A549 (cell line): Measurements from ENCODE around the gene GRIK5. TPM values are rescaled to one million over a fixed set of nuclear protein-coding genes. Genes with fewer than 3 reads are reported as not detected.
A peak's percentile ranks its signal among the peaks of the same experiment; 100 is the strongest.

ENCODE experiments used
- ATAC-seq, 2 experiments: fragments of 200-7000 bp in 1 of 2; fragments of >200 bp in 1 of 2; cut with Nextera tagmentation in 1 of 2; cut with Tn5 transposase in 1 of 2; 3 replicates each; pipeline versions ENCODE4 v1.8.0 to v1.9.1; 2018 to 2020; ENCODE audit warnings: mild to moderate bottlenecking in 1 of 2, moderate library complexity in 1 of 2
- CTCF ChIA-PET: fragments of 300-600 bp; sonication (Branson Sonifier 250); formaldehyde crosslinking; extraction: SDS; loops from one replicate; lab custom pipeline; 2021; ENCODE audit warnings: antibody characterized with exemption, inconsistent platforms; lab: Yijun Ruan, JAX
- POLR2A ChIA-PET: fragments of 350-600 bp; formaldehyde crosslinking; extraction: SDS; loops from one replicate; lab custom pipeline; 2021; ENCODE audit warnings: antibody characterized with exemption, inconsistent platforms; lab: Yijun Ruan, JAX
- DNase-seq, 2 experiments: peaks; one replicate each; pipeline versions ENCODE4 v3.0.0 to v3.0.0-alpha.2; 2011 to 2016; ENCODE audit warnings: low read depth in 1 of 2, low spot score in 1 of 2
- FAIRE-seq: peaks from 2 replicates; lab custom pipeline; 2011; peaks lifted over from hg19 to GRCh38; lab: Jason Lieb, UNC
- H3K27ac ChIP-seq, 2 experiments: fragments of >200 bp; sonication (Bioruptor Twin); formaldehyde crosslinking; 3 replicates each; pipeline ENCODE4 v1.5.1; 2016 to 2017
- H3K4me1 ChIP-seq: fragments of >200 bp; sonication (Bioruptor Twin); formaldehyde crosslinking; 3 replicates; pipeline ENCODE4 v1.6.1; 2016
- H3K4me2 ChIP-seq: fragments of >200 bp; sonication (Bioruptor Twin); formaldehyde crosslinking; 3 replicates; pipeline ENCODE4 v1.6.1; 2016
- H3K4me3 ChIP-seq: fragments of >200 bp; sonication (Bioruptor Twin); formaldehyde crosslinking; 3 replicates; pipeline ENCODE4 v1.5.1; 2016
- H3K9me3 ChIP-seq: fragments of >200 bp; sonication (Bioruptor Twin); formaldehyde crosslinking; 3 replicates; pipeline ENCODE4 v1.6.1; 2016
- ESRRA ChIP-seq: fragments of 150-350 bp; IDR thresholded peaks from 2 replicates; pipeline ENCODE4 v1.6.1; 2014; ENCODE audit warnings: mild to moderate bottlenecking, low read length, borderline replicate concordance
- FOXS1 ChIP-seq: fragments of 250-450 bp; sonication (Bioruptor Pico); IDR thresholded peaks from 2 replicates; pipeline ENCODE4 v1.5.0; 2020; ENCODE audit warnings: mild to moderate bottlenecking, moderate library complexity
- HOXB13 ChIP-seq: fragments of 250-450 bp; sonication (Bioruptor Pico); IDR thresholded peaks from 2 replicates; pipeline ENCODE4 v1.5.0; 2020; ENCODE audit warnings: low read depth, mild to moderate bottlenecking, moderate library complexity
- HOXB5 ChIP-seq: fragments of 250-450 bp; sonication (Bioruptor Pico); IDR thresholded peaks from 2 replicates; pipeline ENCODE4 v1.5.0; 2020; ENCODE audit warnings: mild to moderate bottlenecking, moderate library complexity
- JUN ChIP-seq, 2 experiments: fragments of >200 bp; sonication (Bioruptor Twin); formaldehyde crosslinking; IDR thresholded peaks; 2 replicates in 1 of 2; 3 replicates in 1 of 2; pipeline ENCODE4 v1.6.1; 2016 to 2017
- MAZ ChIP-seq: fragments of 150-350 bp; IDR thresholded peaks from 2 replicates; pipeline ENCODE4 v1.6.1; 2014; ENCODE audit warnings: antibody characterized with exemption, low read depth, low read length, borderline replicate concordance
- RAD21 ChIP-seq, 2 experiments: fragments of >200 bp in 1 of 2; sonication (Bioruptor Twin) in 1 of 2; formaldehyde crosslinking in 1 of 2; IDR thresholded peaks in 1 of 2; conservative IDR thresholded peaks in 1 of 2; 2 replicates in 1 of 2; 3 replicates in 1 of 2; pipeline ENCODE4 v1.6.1; 2012 to 2018; ENCODE audit warnings: inconsistent platforms in 1 of 2
- SMC3 ChIP-seq: fragments of >200 bp; sonication (Bioruptor Twin); formaldehyde crosslinking; IDR thresholded peaks from 3 replicates; pipeline ENCODE4 v1.6.1; 2018; ENCODE audit warnings: inconsistent platforms
- TFCP2L1 ChIP-seq: fragments of 250-450 bp; sonication (Bioruptor Pico); IDR thresholded peaks from 2 replicates; pipeline ENCODE4 v1.5.0; 2021; ENCODE audit warnings: mild to moderate bottlenecking
- ZSCAN20 ChIP-seq: fragments of 250-450 bp; sonication (Bioruptor Pico); IDR thresholded peaks from 2 replicates; pipeline ENCODE4 v1.8.0; 2022; ENCODE audit warnings: mild to moderate bottlenecking, moderate library complexity
- WGBS: methylation state at CpG from one replicate; pipeline ENCODE4 v1.1.6; 2017; ENCODE audit errors: missing lambda C conversion rate; 5-methylcytosine and 5-hydroxymethylcytosine counted together
- polyA plus RNA-seq, 4 experiments: library from polyadenylated mRNA; depleted of rRNA in 3 of 4; stranded (reverse); fragments of >200 nt; fragmentation: RNase III in 1 of 4; extraction: RNeasy Plus Mini Kit Qiagen cat#74134 plus additional on column Dnase treatment in 1 of 4; gene quantifications; 2 replicates in 3 of 4; 3 replicates in 1 of 4; pipeline ENCODE4 v1.2.3, GENCODE V29; 2011 to 2017
- TF ChIP-seq, protein P1 (sequence below): fragments of 250-450 bp; sonication (Bioruptor Pico); IDR thresholded peaks from 2 replicates; pipeline ENCODE4 v1.5.0; 2020; ENCODE audit warnings: low read depth, mild to moderate bottlenecking, moderate library complexity
- TF ChIP-seq, protein P2 (sequence below): IDR thresholded peaks from 2 replicates; pipeline ENCODE4 v1.6.1; 2012
- TF ChIP-seq, protein P3 (sequence below): fragments of >200 bp; sonication (Bioruptor Twin); formaldehyde crosslinking; IDR thresholded peaks from 3 replicates; pipeline ENCODE4 v1.5.1; 2016
- TF ChIP-seq, protein P4 (sequence below): IDR thresholded peaks from 2 replicates; pipeline ENCODE4 v1.6.1; 2012; ENCODE audit warnings: low read depth, borderline replicate concordance

GRIK5 gene
- polyA plus RNA-seq, 2 of the 4 experiments (the other 2 are of a cell fraction): 0.22 to 0.54 TPM

DNA sequence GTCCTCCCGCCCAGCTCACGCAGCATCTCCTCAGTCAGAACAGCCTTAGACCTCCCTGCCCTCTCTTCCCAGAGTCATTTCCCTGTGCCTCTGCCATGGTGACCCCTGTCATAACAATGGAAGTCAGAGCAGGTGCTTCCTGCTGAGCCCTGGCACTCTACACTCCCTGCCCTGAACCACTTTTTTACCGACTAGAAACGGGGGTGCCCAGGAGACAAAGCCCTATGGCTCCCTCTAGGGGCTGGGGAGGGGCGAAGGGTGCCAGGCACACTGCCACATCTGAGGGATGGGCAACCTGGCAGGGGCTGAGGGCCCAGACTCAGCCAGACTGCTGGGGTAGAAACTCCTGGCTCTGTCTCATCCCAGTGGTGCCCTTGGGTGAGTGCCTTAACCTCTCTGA is 22.3 kb upstream of the GRIK5 start:
- POLR2A ChIA-PET: interaction anchor here (1.0 kb wide), 1 partner anchor 16 kb away, joined by 3 read pairs; the partner anchor contains the start of gene ZNF574
- peak; percentile 70 to 81 for DNase-seq

DNA sequence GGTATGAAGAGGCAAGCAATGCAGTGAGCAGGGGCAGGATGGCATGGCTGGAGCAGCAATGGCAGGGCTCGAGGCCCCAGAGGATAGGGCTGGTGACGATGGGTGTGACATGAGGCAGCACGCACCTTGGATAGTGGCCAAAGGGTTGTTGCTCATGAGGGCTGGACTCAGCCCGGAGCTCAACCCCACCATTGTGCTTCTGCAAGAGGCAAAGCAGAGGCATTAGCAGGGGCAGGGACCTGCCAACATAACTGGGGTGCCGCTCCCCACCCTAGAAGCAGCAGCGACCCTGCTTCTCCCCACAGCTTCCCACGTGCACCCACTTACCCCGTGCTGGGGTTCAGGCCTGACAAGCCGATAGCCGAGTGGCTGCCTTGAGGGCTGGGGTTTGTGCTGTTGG is 21.7 kb upstream of the GRIK5 start:
- ATAC-seq (peak; percentile 37 to 65; a peak in 4 of 6 replicates), FAIRE-seq (no peak)
- H3K27ac ChIP-seq: peak overlapping the region in 1 of 2 experiments; percentile 11; a peak in 1 of 6 replicates

More for the DNA sequence above, 22.3 kb upstream of the GRIK5 start:
- CTCF ChIA-PET: interaction anchor here (0.7 to 19.3 kb wide), 14 partner anchors 8 to 219 kb away, joined by 3 to 386 read pairs (median 3); no protein-coding TSS in a partner anchor
- peak overlapping the region; percentile 37 for H3K4me2 ChIP-seq
- 42% methylated on average over 5 of the region's 5 CpGs for WGBS
- TF ChIP-seq, protein P1, sequence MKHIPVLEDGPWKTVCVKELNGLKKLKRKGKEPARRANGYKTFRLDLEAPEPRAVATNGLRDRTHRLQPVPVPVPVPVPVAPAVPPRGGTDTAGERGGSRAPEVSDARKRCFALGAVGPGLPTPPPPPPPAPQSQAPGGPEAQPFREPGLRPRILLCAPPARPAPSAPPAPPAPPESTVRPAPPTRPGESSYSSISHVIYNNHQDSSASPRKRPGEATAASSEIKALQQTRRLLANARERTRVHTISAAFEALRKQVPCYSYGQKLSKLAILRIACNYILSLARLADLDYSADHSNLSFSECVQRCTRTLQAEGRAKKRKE (CRISPR knock-in tag): 0 out of 2 replicates have a peak, but pooled peaks have one; percentile 39
- TF ChIP-seq MAZ (no peak), JUN (IDR thresholded peaks at IDR 0.05) (no peak), SMC3 (peak; percentile 28; the same call in 1 of the 3 replicates), RAD21 (conservative IDR thresholded peaks at IDR 0.05 in 1 of 2, IDR thresholded peaks at IDR 0.05 in 1 of 2) (peak; percentile 56 to 82)
- TF ChIP-seq, protein P2, sequence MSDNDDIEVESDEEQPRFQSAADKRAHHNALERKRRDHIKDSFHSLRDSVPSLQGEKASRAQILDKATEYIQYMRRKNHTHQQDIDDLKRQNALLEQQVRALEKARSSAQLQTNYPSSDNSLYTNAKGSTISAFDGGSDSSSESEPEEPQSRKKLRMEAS: 0 out of 2 replicates have a peak, but pooled peaks have one; percentile 18
- TF ChIP-seq, protein P3, sequence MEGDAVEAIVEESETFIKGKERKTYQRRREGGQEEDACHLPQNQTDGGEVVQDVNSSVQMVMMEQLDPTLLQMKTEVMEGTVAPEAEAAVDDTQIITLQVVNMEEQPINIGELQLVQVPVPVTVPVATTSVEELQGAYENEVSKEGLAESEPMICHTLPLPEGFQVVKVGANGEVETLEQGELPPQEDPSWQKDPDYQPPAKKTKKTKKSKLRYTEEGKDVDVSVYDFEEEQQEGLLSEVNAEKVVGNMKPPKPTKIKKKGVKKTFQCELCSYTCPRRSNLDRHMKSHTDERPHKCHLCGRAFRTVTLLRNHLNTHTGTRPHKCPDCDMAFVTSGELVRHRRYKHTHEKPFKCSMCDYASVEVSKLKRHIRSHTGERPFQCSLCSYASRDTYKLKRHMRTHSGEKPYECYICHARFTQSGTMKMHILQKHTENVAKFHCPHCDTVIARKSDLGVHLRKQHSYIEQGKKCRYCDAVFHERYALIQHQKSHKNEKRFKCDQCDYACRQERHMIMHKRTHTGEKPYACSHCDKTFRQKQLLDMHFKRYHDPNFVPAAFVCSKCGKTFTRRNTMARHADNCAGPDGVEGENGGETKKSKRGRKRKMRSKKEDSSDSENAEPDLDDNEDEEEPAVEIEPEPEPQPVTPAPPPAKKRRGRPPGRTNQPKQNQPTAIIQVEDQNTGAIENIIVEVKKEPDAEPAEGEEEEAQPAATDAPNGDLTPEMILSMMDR: peak; percentile 76
- H3K4me1 ChIP-seq: peaks cover 24% of the 10 kb centered on the region
- FAIRE-seq (peak; percentile 92), ATAC-seq (peak; percentile 59 to 81)
- H3K27ac ChIP-seq: peak overlapping the region in 1 of 2 experiments; percentile 11; a peak in 1 of 6 replicates
- H3K4me3 ChIP-seq: no peak overlapping the region
- no peaks in the 10 kb centered on the region for H3K9me3 ChIP-seq

DNA sequence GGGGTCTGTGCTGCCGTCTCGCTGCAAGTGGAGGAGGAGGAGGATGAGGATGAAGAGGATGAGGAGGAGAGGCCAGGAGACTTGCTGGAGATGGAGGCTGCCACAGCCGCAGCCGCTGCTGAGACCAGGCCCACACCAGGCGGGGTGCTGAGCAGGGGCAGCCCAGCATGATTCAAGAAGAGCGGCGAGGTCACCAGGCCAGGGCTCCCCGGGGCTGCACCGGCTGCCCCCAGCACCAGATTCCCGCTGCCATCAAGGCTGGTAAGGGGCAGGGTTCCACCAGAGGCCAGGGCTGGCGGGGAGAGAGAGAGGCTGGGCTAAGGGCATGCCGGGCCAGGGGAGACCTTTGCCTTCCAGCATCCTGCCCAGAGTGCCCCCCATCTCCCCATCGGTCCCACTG is 21.3 kb upstream of the GRIK5 start:
- WGBS: 93% methylated on average over 13 of the region's 13 CpGs

More for the DNA sequence above, 21.7 kb upstream of the GRIK5 start:
- peak in 1 of 2 experiments; percentile 66 for DNase-seq
- ChIA-PET POLR2A (interaction anchor here (1.0 kb wide), 1 partner anchor 16 kb away, joined by 3 read pairs; the partner anchor contains the start of gene ZNF574), CTCF (interaction anchor here (0.7 to 19.3 kb wide), 14 partner anchors 8 to 218 kb away, joined by 3 to 386 read pairs (median 3); no protein-coding TSS in a partner anchor)
- Histone ChIP-seq H3K4me2 (peak overlapping the region; percentile 37), H3K9me3 (no peaks in the 10 kb centered on the region), H3K4me3 (no peak overlapping the region), H3K4me1 (peaks cover 24% of the 10 kb centered on the region)
- WGBS: 29% methylated on average over 6 of the region's 10 CpGs
- TF ChIP-seq HOXB5 (CRISPR knock-in tag) (no peak), HOXB13 (CRISPR knock-in tag) (no peak; the same call in 1 of the 2 replicates), ESRRA (no peak), TFCP2L1 (CRISPR knock-in tag) (no peak), FOXS1 (no peak)
- TF ChIP-seq, protein P1 (CRISPR knock-in tag): no peak
- TF ChIP-seq, protein P4, sequence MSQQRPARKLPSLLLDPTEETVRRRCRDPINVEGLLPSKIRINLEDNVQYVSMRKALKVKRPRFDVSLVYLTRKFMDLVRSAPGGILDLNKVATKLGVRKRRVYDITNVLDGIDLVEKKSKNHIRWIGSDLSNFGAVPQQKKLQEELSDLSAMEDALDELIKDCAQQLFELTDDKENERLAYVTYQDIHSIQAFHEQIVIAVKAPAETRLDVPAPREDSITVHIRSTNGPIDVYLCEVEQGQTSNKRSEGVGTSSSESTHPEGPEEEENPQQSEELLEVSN: 0 out of 2 replicates have a peak, but pooled peaks have one; percentile 33
- TF ChIP-seq, protein P2: peak; percentile 78

More for the DNA sequence above, 21.3 kb upstream of the GRIK5 start:
- ChIA-PET CTCF (interaction anchor here (0.9 to 19.3 kb wide), 9 partner anchors 9 to 218 kb away, joined by 3 to 386 read pairs (median 3); no protein-coding TSS in a partner anchor), POLR2A (interaction anchor here (1.4 kb wide), 1 partner anchor 15 kb away, joined by 5 read pairs; the partner anchor contains the start of gene ZNF574)
- TF ChIP-seq ZSCAN20 (CRISPR knock-in tag): no peak
- no peak for TF ChIP-seq RAD21 (conservative IDR thresholded peaks at IDR 0.05 in 1 of 2, IDR thresholded peaks at IDR 0.05 in 1 of 2)
- no peak overlapping the region for H3K4me2 ChIP-seq
- ATAC-seq (peak in 1 of 2 experiments; percentile 2; a peak in 3 of 6 replicates), DNase-seq (no peak), FAIRE-seq (no peak)
- no peak overlapping the region for H3K4me3 ChIP-seq
- H3K4me1 ChIP-seq: peaks cover 24% of the 10 kb centered on the region
- no peaks in the 10 kb centered on the region for H3K9me3 ChIP-seq
- no peak overlapping the region; a peak in 1 of 6 replicates for H3K27ac ChIP-seq
